Head of caudate nucleus (tissue), 42 donors: ENCODE results near the gene SCYGR5.
"Not testable (repeated sequence)": the region's sequence is repeated elsewhere in the genome, so short reads cannot be mapped to it uniquely, and the experiment has no call there.

Experiments used
- DNase-seq, 42 donors: peaks; one replicate each; pipeline versions ENCODE4 v3.0.0 to v3.0.0-alpha.2; 2020 to 2021; ENCODE audit warnings: mixed read lengths in 7 of 42
- intact Hi-C: fragments of 100-400 bp; cut with DNase I; formaldehyde crosslinking; loops from one replicate; pipeline ENCODE4 v1.15.0; 2022

The SCYGR5 gene

DNA sequence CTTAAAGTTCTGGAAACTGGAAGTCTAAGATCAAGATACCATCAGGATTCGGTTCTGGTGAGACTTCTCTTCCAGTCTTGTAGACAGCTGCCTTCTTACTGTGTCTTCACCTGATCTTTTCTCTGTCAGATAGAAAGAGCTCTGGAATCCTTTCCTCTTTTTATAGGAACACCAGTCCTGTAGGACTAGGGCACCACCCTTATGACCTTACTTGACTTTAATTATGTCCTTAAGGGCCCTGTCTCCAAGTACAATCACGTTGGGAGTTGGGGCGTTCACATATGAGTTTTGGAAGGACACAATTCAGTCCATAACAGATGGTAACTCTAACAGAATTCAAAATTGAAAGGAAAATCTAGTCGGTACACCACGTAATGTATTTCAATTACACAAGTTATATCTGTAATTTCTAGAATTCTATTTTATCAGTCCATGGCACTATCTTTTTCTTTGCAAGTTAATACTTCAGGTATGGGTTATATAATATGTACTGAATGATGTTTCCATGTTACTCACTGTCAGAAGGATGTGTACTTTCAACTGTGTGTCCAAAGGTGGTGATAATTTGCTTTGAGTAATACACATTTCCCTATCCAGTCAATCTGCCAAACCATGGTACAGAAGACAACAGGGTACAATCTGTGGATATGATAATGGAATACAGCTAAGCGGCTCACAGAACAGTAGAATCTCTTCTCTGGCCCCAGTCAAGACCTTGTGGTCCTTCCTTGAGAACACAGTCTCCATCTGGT, 1.2 kb upstream of the SCYGR5 start:
- intact Hi-C loops, result no loop called here
- DNase-seq, result no peak

DNA sequence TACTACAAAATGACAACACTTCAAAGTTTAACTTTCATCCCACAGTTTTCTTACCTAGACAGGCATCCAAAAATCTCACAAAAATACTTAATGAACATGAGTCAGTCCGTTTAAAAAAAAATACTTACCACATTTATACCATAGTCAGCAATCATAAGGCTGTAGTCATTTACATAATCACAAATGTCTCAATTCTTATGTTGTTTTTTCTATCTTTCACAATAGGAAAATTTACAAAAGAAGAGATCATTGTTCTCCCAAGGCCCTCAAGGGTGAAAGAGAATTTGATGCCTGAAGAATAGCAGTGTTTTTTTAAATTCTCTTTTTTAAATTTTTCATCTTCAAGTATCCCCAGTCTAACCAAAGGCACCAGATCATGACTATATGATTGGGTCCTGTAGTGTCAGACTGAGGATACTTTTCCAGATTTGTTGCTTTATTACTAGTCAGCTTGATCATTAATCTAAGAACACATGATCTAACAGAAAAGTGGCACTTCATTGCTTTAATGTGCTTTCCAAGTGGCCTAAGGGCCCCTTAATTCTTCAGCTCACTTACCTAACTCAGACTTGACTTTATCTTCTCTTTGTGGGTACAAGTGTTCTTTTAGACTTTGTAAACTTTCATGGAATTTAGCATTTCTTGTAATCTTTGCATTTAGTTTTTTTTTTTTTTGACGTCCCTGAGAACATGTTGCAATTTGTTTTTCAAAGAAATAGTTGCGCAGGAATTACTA, 4.7 kb downstream of the SCYGR5 start:
- DNase-seq, result no peak
- intact Hi-C loops, result no loop called here

DNA sequence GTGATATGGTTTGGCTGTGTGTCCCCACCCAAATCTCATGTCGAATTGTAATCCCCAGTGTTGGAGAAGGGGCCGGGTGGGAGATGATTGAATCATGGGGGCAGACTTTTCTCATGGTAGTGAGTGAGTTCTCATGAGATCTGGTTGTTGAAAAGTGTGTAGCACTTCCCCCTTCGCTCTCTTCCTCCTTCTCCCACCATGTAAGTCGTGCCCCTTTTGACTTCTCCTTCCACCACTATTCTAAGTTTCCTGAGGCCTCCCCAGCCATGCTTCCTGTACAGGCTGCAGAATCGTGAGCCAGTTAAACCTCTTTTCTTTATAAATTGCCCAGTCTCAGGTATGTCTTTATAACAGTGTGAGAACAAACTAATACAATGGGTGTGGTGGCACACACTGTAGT, 7.0 kb downstream of the SCYGR5 start:
- DNase-seq, intact Hi-C loops: not testable (repeated sequence)

DNA sequence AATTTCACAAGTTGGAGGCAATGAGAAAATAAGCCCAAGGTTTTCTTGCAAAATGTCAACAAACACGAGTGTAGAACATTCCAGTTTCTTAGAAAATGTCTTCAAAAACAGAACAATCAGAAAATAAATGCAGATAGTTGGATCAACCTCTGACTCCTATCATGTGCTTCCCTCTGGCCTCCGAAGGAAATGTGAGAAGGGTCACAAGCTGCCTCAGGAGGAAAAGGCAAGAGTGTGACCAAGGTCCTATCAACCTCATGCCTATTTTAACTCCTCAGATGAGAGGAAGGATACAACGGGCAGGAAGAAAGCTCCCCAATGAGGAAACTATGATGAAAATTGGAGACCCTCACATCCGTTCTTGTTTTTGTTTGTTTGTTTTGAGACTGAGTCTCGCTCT, 7.9 kb downstream of the SCYGR5 start:
- intact Hi-C loops, result no loop called here
- DNase-seq, result no peak

- intact Hi-C loops, result no loop called here
Observed at GRCh38 chr2:227677928-227678327, 11.3 kb downstream of the SCYGR5 start.

DNA sequence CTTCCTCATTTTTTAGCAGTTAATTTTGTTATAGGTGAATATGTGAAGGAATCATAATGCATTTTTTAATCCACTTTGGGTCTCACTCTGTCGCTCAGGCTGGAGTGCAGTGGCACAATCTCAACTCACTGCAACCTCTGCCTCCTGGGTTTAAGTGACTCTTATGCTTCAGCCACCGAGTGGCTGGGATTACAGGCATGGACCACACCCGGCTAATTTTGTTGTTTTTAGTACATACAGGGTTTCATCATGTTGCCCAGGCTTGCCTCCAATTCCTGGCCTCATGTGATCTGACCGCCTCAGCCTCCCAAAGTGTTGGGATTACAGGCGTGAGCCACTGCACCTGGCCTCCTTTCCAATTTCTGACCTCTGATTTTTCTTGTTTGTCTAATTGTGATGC, 17.7 kb downstream of the SCYGR5 start:
- intact Hi-C loops, result no loop called here
- DNase-seq, result no peak

More at GRCh38 chr2:227677928-227678327, 11.3 kb downstream of the SCYGR5 start:
- DNase-seq, result no peak

DNA sequence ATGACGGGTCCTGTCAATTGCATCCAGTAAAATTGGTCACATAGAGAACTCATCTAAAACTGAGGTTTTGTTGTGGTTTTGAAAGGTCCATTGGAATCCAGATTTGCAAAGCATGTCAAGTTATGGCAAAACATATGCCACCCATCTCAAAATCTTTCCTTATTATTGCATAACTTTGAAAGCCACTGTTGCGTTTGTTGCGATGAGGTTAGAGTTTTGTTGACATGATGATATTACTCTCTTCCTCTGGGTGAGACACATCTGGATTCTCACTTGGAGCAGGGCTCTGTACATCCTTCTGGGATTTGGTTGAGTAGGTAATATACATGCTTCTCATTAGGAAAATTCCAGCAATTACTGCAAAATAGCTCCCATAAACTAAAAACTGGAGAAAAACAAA, 20.6 kb downstream of the SCYGR5 start:
- intact Hi-C loops, result no loop called here
- DNase-seq, result no peak

GRCh38 chr2:227696990-227697679, 30.5 kb downstream of the SCYGR5 start:
- intact Hi-C loops, result no loop called here
- no peak for DNase-seq

- DNase-seq, result no peak
- intact Hi-C loops, result no loop called here
Observed at GRCh38 chr2:227701556-227701955, 35.0 kb downstream of the SCYGR5 start.

- peak in 1 of 42 donors; percentile 5 for DNase-seq
- intact Hi-C loops, result no loop called here
Observed at GRCh38 chr2:227703280-227703732, 36.7 kb downstream of the SCYGR5 start.

- intact Hi-C loops, result no loop called here
- peak in 1 of 42 donors; percentile 2 for DNase-seq
Observed at GRCh38 chr2:227703961-227704360, 37.4 kb downstream of the SCYGR5 start.

GRCh38 chr2:227706859-227707258, 40.3 kb downstream of the SCYGR5 start:
- no peak for DNase-seq
- intact Hi-C loops, result no loop called here

DNA sequence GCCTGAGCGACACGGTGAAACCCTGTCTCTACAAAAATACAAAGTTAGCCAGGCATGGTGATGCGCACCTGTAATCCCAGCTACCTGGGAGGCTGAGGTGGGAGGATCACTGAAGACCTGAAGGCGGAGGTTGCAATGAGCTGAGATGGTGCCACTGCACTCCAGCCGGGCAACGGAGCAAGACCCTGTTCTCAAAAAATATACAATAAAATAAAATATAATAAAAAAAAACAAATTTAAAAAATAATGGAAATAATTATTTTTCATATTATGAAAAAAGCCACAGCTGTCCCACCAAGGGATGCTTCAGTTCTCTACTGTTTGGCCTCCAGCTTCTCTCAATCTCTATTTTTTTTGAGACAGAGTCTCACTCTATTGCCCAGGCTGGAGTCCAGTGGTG, 40.8 kb downstream of the SCYGR5 start:
- intact Hi-C loops, result no loop called here
- peak in 1 of 42 donors; percentile 35 for DNase-seq

DNA sequence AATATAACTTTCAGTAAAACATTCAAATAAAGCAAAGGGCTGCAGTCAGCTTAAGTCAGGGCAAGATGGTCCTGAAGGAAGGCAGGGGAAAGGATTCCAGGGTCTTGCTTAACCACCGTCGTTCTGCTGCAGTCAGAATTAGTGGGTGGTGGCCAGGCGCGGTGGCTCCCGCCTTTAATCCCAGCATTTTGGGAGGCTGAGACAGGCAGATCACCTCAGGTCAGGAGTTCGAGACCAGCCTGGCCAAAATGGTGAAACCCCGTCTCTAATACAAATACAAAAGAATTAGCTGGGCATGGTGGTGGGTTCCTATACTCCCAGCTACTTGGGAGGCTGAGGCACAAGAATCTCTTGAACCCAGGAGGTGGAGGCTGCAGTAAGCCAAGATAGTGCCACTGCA, 44.4 kb downstream of the SCYGR5 start:
- no peak for DNase-seq
- intact Hi-C loops, result no loop called here

DNA sequence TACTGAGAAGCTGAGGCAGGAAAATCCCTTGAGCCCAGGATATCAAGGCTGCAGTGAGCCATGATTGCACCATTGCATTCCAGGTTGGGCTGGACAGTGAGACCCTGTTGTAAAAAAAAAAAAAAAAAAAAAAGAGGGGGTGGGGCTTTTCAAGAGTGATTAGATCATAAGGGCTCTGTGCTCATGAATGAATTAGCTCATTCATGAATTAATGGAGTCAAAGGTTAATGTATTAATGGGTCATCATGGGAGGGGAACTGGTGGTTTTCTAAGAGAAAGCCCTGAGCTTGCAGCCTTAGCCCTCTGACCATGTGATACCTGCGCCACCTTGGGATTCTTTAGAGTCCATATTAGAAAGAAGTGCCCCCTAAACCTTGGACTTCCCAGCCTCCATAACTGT, 46.7 kb downstream of the SCYGR5 start:
- no peak for DNase-seq
- intact Hi-C loops, result no loop called here

- DNase-seq, result no peak
- intact Hi-C loops, result no loop called here
Observed at GRCh38 chr2:227716501-227716900, 49.9 kb downstream of the SCYGR5 start.
